Measurements from ENCODE around the gene ZSCAN22. TPM values are rescaled to one million over a fixed set of nuclear protein-coding genes. Genes with fewer than 3 reads are reported as not detected.

ZSCAN22 gene
- total and polyA plus RNA-seq, 2 of the 13 experiments (the other 11 are each of a cell fraction or from before 2014, with no cell fraction given): 2.5 to 3.5 TPM

DNA sequence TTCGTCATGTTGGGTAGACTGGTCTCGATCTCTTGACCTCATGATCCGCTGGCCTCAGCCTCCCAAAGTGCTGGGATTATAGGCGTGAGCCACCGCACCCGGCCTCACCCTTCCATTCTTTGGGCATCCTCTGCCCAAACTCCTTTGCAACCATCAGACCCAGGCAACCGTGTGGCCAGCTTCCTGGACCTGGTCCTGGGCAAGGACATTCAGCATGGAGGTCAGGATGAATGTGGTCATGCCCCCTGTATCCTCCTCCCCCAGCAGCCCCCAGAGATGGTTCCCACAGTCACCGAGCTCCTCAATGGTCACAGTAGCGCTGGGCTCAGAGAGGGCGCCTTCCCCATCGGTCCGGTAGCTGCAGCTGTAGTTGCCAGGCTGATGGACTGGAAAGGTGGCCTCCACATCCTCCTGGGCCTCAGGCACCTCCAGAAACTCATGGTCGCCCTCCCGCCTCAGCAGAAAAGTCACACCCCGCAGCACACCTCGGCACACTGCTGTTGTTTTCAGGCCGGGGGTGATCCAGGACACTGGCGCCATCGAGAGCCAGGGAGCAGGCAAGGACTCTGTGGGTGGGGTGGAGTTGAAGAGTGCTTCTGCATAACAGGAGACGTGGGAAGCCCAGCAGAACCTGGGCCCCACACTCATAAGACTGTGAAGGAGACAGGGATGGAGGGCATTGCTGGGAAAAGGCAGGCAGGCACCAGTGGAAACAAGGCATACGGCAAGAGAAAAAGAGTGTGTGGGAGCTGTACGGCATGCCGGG lies 25.4 kb downstream of the ZSCAN22 start (continued):
- TF ChIP-seq ZNF550 (CRISPR knock-in tag; IDR thresholded peaks at IDR 0.05; ENCODE audit: borderline replicate concordance) (0 out of 2 replicates have a peak, but pooled peaks have one; percentile 25), ZNF670 (CRISPR knock-in tag; IDR thresholded peaks at IDR 0.05; ENCODE audit: borderline replicate concordance) (no peak), ZNF501 (CRISPR knock-in tag; IDR thresholded peaks at IDR 0.05) (0 out of 2 replicates have a peak, but pooled peaks have one; percentile 11), ZBTB20 (CRISPR knock-in tag; IDR thresholded peaks at IDR 0.05; ENCODE audit: borderline replicate concordance, low read depth) (no peak), ZNF672 (CRISPR knock-in tag; IDR thresholded peaks at IDR 0.05) (no peak), DNMT1 (CRISPR knock-in tag; IDR thresholded peaks at IDR 0.05) (0 out of 2 replicates have a peak, but pooled peaks have one; percentile 41), ZNF589 (CRISPR knock-in tag; conservative IDR thresholded peaks at IDR 0.05) (no peak), TAF15 (IDR thresholded peaks at IDR 0.05; ENCODE audit: low read depth, low read length, poor library complexity, severe bottlenecking) (no peak)
- TF ChIP-seq, protein P1, sequence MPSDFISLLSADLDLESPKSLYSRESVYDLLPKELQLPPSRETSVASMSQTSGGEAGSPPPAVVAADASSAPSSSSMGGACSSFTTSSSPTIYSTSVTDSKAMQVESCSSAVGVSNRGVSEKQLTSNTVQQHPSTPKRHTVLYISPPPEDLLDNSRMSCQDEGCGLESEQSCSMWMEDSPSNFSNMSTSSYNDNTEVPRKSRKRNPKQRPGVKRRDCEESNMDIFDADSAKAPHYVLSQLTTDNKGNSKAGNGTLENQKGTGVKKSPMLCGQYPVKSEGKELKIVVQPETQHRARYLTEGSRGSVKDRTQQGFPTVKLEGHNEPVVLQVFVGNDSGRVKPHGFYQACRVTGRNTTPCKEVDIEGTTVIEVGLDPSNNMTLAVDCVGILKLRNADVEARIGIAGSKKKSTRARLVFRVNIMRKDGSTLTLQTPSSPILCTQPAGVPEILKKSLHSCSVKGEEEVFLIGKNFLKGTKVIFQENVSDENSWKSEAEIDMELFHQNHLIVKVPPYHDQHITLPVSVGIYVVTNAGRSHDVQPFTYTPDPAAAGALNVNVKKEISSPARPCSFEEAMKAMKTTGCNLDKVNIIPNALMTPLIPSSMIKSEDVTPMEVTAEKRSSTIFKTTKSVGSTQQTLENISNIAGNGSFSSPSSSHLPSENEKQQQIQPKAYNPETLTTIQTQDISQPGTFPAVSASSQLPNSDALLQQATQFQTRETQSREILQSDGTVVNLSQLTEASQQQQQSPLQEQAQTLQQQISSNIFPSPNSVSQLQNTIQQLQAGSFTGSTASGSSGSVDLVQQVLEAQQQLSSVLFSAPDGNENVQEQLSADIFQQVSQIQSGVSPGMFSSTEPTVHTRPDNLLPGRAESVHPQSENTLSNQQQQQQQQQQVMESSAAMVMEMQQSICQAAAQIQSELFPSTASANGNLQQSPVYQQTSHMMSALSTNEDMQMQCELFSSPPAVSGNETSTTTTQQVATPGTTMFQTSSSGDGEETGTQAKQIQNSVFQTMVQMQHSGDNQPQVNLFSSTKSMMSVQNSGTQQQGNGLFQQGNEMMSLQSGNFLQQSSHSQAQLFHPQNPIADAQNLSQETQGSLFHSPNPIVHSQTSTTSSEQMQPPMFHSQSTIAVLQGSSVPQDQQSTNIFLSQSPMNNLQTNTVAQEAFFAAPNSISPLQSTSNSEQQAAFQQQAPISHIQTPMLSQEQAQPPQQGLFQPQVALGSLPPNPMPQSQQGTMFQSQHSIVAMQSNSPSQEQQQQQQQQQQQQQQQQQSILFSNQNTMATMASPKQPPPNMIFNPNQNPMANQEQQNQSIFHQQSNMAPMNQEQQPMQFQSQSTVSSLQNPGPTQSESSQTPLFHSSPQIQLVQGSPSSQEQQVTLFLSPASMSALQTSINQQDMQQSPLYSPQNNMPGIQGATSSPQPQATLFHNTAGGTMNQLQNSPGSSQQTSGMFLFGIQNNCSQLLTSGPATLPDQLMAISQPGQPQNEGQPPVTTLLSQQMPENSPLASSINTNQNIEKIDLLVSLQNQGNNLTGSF (CRISPR knock-in tag; IDR thresholded peaks at IDR 0.05): no peak
- TF ChIP-seq, protein P2, sequence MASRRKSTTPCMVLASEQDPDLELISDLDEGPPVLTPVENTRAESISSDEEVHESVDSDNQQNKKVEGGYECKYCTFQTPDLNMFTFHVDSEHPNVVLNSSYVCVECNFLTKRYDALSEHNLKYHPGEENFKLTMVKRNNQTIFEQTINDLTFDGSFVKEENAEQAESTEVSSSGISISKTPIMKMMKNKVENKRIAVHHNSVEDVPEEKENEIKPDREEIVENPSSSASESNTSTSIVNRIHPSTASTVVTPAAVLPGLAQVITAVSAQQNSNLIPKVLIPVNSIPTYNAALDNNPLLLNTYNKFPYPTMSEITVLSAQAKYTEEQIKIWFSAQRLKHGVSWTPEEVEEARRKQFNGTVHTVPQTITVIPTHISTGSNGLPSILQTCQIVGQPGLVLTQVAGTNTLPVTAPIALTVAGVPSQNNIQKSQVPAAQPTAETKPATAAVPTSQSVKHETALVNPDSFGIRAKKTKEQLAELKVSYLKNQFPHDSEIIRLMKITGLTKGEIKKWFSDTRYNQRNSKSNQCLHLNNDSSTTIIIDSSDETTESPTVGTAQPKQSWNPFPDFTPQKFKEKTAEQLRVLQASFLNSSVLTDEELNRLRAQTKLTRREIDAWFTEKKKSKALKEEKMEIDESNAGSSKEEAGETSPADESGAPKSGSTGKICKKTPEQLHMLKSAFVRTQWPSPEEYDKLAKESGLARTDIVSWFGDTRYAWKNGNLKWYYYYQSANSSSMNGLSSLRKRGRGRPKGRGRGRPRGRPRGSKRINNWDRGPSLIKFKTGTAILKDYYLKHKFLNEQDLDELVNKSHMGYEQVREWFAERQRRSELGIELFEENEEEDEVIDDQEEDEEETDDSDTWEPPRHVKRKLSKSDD (CRISPR knock-in tag; IDR thresholded peaks at IDR 0.05; ENCODE audit: low read depth): no peak
- TF ChIP-seq, protein P3, sequence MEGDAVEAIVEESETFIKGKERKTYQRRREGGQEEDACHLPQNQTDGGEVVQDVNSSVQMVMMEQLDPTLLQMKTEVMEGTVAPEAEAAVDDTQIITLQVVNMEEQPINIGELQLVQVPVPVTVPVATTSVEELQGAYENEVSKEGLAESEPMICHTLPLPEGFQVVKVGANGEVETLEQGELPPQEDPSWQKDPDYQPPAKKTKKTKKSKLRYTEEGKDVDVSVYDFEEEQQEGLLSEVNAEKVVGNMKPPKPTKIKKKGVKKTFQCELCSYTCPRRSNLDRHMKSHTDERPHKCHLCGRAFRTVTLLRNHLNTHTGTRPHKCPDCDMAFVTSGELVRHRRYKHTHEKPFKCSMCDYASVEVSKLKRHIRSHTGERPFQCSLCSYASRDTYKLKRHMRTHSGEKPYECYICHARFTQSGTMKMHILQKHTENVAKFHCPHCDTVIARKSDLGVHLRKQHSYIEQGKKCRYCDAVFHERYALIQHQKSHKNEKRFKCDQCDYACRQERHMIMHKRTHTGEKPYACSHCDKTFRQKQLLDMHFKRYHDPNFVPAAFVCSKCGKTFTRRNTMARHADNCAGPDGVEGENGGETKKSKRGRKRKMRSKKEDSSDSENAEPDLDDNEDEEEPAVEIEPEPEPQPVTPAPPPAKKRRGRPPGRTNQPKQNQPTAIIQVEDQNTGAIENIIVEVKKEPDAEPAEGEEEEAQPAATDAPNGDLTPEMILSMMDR (CRISPR knock-in tag; IDR thresholded peaks at IDR 0.05): peak; percentile 32; the same call in 1 of the 2 replicates
- TF ChIP-seq, protein P4, sequence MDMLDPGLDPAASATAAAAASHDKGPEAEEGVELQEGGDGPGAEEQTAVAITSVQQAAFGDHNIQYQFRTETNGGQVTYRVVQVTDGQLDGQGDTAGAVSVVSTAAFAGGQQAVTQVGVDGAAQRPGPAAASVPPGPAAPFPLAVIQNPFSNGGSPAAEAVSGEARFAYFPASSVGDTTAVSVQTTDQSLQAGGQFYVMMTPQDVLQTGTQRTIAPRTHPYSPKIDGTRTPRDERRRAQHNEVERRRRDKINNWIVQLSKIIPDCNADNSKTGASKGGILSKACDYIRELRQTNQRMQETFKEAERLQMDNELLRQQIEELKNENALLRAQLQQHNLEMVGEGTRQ (IDR thresholded peaks at IDR 0.05; ENCODE audit: low read depth, low read length): no peak
- TF ChIP-seq, protein P4 (CRISPR knock-in tag; IDR thresholded peaks at IDR 0.05; ENCODE audit: borderline replicate concordance): no peak
- TF ChIP-seq, protein P5, sequence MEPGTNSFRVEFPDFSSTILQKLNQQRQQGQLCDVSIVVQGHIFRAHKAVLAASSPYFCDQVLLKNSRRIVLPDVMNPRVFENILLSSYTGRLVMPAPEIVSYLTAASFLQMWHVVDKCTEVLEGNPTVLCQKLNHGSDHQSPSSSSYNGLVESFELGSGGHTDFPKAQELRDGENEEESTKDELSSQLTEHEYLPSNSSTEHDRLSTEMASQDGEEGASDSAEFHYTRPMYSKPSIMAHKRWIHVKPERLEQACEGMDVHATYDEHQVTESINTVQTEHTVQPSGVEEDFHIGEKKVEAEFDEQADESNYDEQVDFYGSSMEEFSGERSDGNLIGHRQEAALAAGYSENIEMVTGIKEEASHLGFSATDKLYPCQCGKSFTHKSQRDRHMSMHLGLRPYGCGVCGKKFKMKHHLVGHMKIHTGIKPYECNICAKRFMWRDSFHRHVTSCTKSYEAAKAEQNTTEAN (CRISPR knock-in tag; conservative IDR thresholded peaks at IDR 0.05): no peak
